Fibroblast of lung (primary cell): Measurements from ENCODE around the gene H2AZ2.

Experiments
- EZH2 ChIP-seq: IDR thresholded peaks from 2 replicates; pipeline ENCODE4 v1.5.1; 2012; ENCODE audit warnings: low read length, control low read depth, mild to moderate bottlenecking; ENCODE audit errors: missing control alignments
- TF ChIP-seq, protein P1 (sequence below), 2 donors: IDR thresholded peaks in 1 of 2; conservative IDR thresholded peaks in 1 of 2; 1 replicate in 1 of 2; 2 replicates in 1 of 2; pipeline ENCODE4 v1.5.1; 2011 to 2012; ENCODE audit warnings: low read length in 2 of 2, control low read depth in 1 of 2, inconsistent platforms in 1 of 2, low read depth in 1 of 2, mild to moderate bottlenecking in 1 of 2

DNA sequence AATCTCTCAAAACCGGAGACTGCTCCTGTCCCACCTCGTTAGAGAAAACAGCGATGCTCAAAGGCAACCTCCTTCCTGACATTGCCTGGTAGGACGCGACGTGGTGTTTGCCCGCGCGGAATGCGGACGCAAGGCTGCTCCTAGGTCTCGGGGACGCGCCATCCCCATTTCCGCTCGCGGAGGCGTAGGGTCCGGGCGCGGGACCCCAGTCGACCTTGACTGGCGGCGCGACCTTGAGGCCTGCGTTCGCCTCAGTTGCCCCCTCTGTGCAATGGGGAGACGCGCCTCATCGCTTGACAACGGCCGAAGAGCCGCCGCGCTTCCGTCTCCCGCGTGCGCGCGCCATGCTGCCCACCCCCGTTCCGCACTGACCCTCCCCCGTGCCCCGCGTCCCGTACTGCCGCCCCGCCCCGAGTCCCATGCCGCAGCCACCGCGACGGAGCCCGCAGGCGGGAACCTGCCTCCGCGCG is 51.8 kb downstream of the H2AZ2 start:
- TF ChIP-seq, protein P1, sequence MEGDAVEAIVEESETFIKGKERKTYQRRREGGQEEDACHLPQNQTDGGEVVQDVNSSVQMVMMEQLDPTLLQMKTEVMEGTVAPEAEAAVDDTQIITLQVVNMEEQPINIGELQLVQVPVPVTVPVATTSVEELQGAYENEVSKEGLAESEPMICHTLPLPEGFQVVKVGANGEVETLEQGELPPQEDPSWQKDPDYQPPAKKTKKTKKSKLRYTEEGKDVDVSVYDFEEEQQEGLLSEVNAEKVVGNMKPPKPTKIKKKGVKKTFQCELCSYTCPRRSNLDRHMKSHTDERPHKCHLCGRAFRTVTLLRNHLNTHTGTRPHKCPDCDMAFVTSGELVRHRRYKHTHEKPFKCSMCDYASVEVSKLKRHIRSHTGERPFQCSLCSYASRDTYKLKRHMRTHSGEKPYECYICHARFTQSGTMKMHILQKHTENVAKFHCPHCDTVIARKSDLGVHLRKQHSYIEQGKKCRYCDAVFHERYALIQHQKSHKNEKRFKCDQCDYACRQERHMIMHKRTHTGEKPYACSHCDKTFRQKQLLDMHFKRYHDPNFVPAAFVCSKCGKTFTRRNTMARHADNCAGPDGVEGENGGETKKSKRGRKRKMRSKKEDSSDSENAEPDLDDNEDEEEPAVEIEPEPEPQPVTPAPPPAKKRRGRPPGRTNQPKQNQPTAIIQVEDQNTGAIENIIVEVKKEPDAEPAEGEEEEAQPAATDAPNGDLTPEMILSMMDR (conservative IDR thresholded peaks at IDR 0.05 in 1 of 2, IDR thresholded peaks at IDR 0.05 in 1 of 2; ENCODE audit: low read depth in 1 of 2, low read length in 2 of 2): no peak
- TF ChIP-seq EZH2: no peak
